ENCODE measurements around the gene MTA1.

MTA1 gene

GRCh38 chr14:105386581-105387529 lies 32.8 kb upstream of the MTA1 start:
- H3K4me3 ChIP-seq (ENCODE audit: low read depth, low read length): no peak overlapping the region

- H3K4me3 ChIP-seq (ENCODE audit: low read depth, low read length): no peak overlapping the region
These were observed 32.1 kb upstream of the MTA1 start for GRCh38 chr14:105387530-105387922.

- no peak overlapping the region for H3K4me3 ChIP-seq (ENCODE audit: low read depth, low read length)
These were observed 31.3 kb upstream of the MTA1 start for GRCh38 chr14:105388110-105388951.

DNA sequence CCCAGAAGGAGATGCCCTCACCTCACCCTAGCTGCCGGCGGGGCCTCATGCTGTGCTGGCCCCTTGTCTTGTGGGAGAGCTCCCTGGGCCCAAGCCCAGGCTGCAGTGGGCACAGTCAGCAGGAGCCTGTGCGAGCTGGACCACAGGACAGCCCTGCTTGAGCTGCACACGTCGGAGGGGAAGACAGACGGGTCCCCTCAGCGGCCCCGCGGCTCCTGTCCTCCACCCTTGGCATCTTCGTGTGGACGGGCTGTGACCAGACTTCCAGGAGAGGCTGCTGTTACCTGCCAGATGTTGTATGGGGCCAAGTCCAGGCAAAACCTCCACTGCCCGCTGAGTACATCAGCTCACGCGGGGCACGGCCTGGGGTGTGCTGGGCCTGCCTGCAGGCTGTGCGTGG lies 30.7 kb upstream of the MTA1 start:
- no peak overlapping the region for H3K4me3 ChIP-seq (ENCODE audit: low read depth, low read length)

GRCh38 chr14:105389534-105389933 lies 30.1 kb upstream of the MTA1 start:
- H3K4me3 ChIP-seq (ENCODE audit: low read depth, low read length): no peak overlapping the region

DNA sequence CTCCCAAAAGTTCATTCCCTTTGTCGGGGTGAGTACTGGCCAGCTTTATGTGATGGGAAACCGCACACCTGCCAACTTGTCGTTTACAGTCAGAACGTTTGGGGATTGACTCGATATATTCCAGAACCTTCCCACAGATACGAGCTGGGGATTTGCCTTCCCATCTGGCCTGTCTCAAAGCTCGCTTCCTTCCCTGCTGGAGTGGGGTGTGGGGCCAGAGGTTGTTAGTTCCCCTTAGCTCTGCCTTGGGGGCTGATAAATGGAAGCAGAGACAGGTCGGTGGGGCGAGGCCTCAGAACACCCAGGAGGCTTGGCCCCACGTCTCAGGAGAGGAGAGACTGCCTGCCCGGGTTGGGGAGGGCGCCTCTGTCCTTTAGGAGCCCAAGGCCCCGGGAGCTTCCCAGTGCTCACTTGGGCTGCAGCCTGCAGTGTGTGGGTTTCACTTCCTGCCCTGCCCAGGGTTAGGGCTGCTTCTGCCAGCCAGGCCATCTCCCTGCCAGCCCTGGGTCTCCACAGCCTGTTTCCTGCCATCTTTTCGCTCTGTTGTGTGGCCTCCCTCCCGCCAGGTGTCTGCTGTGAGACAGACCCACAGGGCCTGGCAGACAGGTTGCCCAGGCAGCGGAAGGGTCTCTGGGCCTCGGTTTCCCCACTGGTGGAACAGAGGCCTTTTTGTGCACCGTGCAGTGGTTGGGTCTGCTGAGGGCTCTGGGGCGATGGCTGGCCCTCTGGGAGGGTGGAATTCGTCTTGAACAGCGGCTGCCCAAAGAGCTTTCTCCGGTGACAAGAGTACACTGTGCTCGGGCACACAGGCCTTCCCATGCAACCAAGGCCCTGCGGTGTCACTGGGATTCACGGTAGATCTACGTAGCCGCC lies 29.4 kb upstream of the MTA1 start:
- no peak overlapping the region for H3K4me3 ChIP-seq (ENCODE audit: low read depth, low read length)

DNA sequence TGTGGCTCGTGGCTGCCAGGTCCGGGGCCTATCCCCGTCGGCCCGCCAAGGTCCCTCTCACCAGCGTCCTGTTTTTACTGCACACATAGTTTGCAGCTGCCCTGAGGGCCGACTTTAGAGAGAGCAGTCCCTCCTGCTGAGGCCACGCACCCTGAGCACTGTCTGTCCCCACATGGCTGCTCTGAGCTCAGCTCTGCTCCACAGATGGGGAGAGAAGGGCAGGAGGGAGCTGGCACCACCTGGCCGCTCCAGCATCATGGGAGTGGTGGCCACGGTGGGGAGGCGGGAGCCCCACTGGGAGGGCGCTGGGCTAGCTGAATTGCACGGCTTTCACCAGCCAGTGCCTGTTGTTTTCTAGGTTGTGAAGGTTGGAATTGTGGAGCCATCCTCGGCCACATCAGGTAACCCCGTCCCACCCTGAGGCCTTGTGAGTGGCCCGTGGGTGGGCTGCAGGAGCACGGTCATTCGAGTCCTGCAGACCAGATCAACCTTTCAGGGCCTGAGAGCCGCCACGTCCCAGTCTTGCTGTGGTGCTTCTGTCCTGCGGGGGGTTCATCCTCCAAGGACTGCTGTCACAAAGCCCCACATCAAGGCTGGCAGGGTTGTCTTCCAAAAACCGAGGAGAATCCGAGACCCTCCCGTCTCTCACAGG lies 28.7 kb upstream of the MTA1 start:
- no peak overlapping the region for H3K4me3 ChIP-seq (ENCODE audit: low read depth, low read length)

DNA sequence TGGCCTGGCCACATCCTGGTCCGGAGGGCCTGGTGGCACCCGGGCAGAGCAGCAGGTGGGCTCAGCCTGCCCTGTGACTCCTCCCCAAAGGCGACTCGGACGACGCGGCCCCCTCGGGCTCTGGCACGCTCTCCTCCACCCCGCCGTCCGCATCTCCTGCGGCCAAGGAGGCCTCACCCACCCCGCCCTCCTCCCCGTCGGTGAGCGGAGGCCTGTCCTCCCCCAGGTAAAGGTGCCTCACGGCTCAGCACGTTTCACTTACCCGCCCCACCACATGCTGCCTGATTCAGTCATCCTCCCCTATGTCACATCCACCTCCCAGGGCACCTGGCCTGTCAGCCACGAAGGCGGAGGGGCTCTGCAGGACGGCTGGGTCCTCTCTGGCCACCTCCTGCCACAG lies 28.1 kb upstream of the MTA1 start:
- no peak overlapping the region for H3K4me3 ChIP-seq (ENCODE audit: low read depth, low read length)

DNA sequence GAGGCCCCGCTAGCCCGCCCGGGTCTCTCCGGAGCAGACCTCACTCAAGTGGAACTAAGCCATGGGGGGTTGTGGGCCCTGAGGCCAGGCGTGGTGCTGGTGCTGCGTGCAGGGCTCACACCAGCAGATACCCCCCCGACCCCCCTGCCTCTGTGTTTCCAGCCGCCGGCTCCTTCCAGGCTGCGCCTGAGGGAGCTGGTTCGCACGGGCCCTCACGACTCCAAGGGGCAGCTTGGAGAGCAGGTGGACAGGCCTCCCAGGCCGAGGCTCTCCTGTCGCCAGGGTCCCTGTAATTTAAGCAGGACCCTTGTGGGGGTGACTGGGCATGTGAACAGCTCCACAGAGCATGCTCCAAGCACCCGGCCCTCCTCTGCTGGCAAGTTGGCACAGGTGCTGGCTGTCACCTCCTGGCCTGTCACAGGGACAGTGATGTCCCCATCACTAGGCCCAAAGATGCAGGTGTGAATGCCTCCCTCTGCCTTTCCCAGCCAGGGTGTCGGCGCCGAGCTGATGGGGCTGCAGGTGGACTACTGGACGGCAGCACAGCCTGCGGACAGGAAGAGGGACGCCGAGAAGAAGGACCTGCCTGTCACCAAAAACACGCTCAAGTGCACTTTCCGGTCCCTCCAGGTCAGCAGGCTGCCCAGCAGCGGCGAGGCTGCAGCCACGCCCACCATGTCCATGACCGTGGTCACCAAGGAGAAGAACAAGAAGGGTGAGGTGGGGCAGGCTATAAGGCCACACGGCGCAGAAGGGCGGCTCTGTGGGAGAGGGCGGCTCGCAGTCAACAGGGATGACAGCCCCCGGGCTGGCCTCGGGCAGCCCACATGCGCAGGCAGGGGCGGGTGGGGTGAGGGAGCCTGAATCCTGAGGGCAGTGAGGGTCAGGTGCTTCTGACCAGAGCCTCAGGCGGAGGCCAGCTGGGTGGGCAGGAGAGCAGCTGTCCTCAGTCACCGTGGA lies 27.2 kb upstream of the MTA1 start:
- H3K4me3 ChIP-seq (ENCODE audit: low read depth, low read length): no peak overlapping the region

- no peak overlapping the region for H3K4me3 ChIP-seq (ENCODE audit: low read depth, low read length)
These were observed 26.5 kb upstream of the MTA1 start for GRCh38 chr14:105393151-105393550.

GRCh38 chr14:105394714-105395537 lies 24.7 kb upstream of the MTA1 start:
- H3K4me3 ChIP-seq (ENCODE audit: low read depth, low read length): no peak overlapping the region

- no peak overlapping the region for H3K4me3 ChIP-seq (ENCODE audit: low read depth, low read length)
These were observed 24.1 kb upstream of the MTA1 start for GRCh38 chr14:105395538-105395854.

- no peak overlapping the region for H3K4me3 ChIP-seq (ENCODE audit: low read depth, low read length)
These were observed 22.2 kb upstream of the MTA1 start for GRCh38 chr14:105397350-105397931.

DNA sequence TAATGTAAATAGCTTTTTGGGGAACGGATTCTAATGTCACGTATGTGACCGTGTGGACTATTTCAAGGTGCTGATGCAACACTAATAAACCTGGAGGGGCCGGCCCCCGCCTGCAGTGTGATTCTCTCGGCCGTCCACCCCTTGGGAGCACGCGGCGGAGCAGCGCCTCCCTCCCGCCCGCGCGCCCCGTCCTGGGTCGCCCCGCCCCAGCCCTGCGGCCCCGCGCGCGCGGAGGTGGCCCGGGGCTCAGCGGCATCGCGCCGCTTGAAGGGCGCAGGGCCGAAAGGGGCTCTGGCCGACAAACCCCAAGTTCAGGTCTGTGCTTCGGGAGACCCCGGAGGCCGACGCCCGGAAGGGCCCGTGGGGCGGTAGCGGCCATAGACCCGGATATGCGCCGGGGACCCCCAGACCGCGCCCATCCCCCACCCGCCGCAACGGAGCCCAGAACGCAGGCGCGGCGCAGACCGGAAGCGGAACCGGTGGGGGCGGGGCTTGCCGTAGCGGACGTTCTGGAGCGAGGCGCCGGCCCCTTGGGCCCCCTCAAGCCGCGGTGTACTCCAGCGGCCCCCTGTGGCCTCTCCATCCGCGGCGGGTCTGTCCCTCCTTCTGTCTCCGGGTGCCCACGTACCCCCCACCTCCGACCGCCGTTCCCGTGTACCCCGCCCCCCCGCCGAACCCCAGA lies 21.4 kb upstream of the MTA1 start, which contains the start of gene TEX22:
Gene TEX22, plus strand, starts transcription at position 495 of the 682 bp plus-strand sequence. CDS start 803 bp downstream, outside the sequence.
- H3K4me3 ChIP-seq (ENCODE audit: low read depth, low read length): peak within 1 kb of the TSS; percentile 33

DNA sequence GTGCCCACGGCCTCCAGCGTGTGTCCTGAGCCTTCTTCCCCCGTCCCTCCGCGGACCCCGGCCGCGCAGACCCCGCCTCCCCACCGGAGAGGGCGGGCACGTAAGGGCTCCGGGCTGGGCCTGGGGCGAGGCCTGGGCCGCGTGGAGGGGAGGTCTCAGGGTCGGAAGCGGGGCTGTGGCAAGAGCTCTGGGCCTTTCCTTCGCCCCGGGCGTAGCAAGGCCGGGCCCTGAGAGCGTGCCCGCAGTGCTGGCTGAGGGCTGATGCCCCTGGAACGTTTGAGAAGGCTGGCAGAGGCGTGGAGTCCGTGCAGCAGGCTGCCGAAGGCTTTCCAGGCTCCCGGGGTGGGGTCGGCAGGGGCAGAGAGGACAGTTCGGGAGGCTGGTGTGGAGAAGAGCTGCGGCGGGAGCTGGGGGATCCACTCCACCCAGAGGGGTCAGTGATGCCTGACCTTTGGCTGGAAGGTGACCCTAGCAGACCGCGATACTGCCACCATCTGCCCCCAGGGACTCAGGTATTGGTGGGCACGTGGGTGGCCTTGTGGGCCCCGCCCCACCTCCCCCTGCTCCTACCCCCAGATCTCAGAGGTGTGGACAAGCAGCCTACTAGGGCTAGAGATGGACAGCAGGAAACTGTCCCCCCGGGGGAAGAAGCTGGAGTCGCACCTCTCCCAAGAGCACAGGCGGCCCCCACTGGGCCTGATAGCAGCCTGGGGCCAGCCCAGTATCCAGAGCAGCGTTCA lies 20.7 kb upstream of the MTA1 start:
- H3K4me3 ChIP-seq (ENCODE audit: low read depth, low read length): peak overlapping the region; percentile 33

DNA sequence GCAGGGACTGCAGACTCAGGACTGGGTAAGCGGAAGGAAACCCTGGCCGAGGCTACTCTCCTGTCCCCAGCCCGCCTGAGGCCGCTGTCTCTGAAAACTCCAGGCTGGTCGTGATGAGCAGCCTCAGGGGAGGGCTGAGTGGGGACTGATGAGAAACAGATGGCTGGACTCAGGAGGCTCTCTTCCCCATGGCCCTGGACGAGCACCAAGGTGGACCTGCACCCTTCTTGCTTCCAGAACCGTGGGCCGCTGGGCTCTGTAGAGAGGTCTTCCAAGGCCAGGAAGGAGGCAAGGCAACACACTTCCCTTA lies 20.2 kb upstream of the MTA1 start:
- no peak overlapping the region for H3K4me3 ChIP-seq (ENCODE audit: low read depth, low read length)

- H3K4me3 ChIP-seq (ENCODE audit: low read depth, low read length): no peak overlapping the region
These were observed 19.6 kb upstream of the MTA1 start for GRCh38 chr14:105400016-105400415.

All from iPS-11a (cell line).